NCI-H2029 (cell line): ENCODE results near the gene CKAP5.

Source experiments
- DNase-seq: peaks from one replicate; lab custom pipeline; 2025; lab: John Stamatoyannopoulos, UW

The CKAP5 gene

GRCh38 chr11:46698597-46698996 lies 147.5 kb downstream of the CKAP5 start:
- DNase-seq: no peak

- no peak for DNase-seq
These were observed 148.4 kb downstream of the CKAP5 start for GRCh38 chr11:46697723-46698122.

GRCh38 chr11:46697303-46697702 lies 148.8 kb downstream of the CKAP5 start:
- DNase-seq: peak; percentile 30

- DNase-seq: peak; percentile 79
These were observed 149.9 kb downstream of the CKAP5 start for GRCh38 chr11:46696212-46696558.

- DNase-seq: no peak
These were observed 150.5 kb downstream of the CKAP5 start for GRCh38 chr11:46695345-46696211.

GRCh38 chr11:46694607-46695006 lies 151.5 kb downstream of the CKAP5 start:
- DNase-seq: no peak

- DNase-seq: no peak
These were observed 152.0 kb downstream of the CKAP5 start for GRCh38 chr11:46694072-46694471.

GRCh38 chr11:46693597-46694012 lies 152.5 kb downstream of the CKAP5 start:
- no peak for DNase-seq
